Endothelial cell (in vitro differentiated cells): ENCODE data around the gene UBL4B. TPM values are rescaled to one million over a fixed set of nuclear protein-coding genes. Genes with fewer than 3 reads are reported as not detected.

Experiments
- DNase-seq: peaks from one replicate; pipeline ENCODE4 v3.0.0; 2021; ENCODE audit warnings: low spot score
- H3K27ac Mint-ChIP-seq: one replicate; pipeline ENCODE4 v1.8.0; 2021; ENCODE audit warnings: mixed read lengths, inconsistent platforms; ENCODE audit not compliant: unreplicated experiment
- H3K27me3 Mint-ChIP-seq: one replicate; pipeline ENCODE4 v1.8.0; 2021; ENCODE audit warnings: mild to moderate bottlenecking, moderate library complexity, mixed read lengths, inconsistent platforms; ENCODE audit not compliant: unreplicated experiment
- H3K36me3 Mint-ChIP-seq: one replicate; pipeline ENCODE4 v1.8.0; 2021; ENCODE audit warnings: mild to moderate bottlenecking, low read depth, mixed read lengths, inconsistent platforms; ENCODE audit not compliant: unreplicated experiment
- H3K4me1 Mint-ChIP-seq: one replicate; pipeline ENCODE4 v1.8.0; 2021; ENCODE audit warnings: mild to moderate bottlenecking, mixed read lengths, inconsistent platforms; ENCODE audit not compliant: unreplicated experiment
- H3K4me3 Mint-ChIP-seq: one replicate; pipeline ENCODE4 v1.8.0; 2021; ENCODE audit warnings: mild to moderate bottlenecking, mixed read lengths, inconsistent platforms; ENCODE audit not compliant: unreplicated experiment
- H3K9me3 Mint-ChIP-seq: one replicate; pipeline ENCODE4 v1.8.0; 2021; ENCODE audit warnings: mixed read lengths, inconsistent platforms; ENCODE audit not compliant: unreplicated experiment
- CTCF ChIP-seq: fragments of 200-600 bp; sonication (generic); IDR thresholded peaks from one replicate; pipeline ENCODE4 v1.5.0; 2021; ENCODE audit warnings: antibody characterized with exemption; ENCODE audit not compliant: unreplicated experiment
- long read RNA-seq: library from polyadenylated mRNA; unstranded; transcript quantifications from one replicate; pipeline ENCODE4 v2.0.0, GENCODE V29; 2020; ENCODE audit not compliant: unreplicated experiment
- total RNA-seq: library from RNA; stranded (reverse); fragmentation: NEBNext Ultra II Directional; extraction: Animal tissue kit (Norgen Biotek cat#: 25700); gene quantifications from one replicate; pipeline ENCODE4 v1.2.1, GENCODE V29; 2021; ENCODE audit not compliant: unreplicated experiment

UBL4B gene
- not detected for total RNA-seq
- long read RNA-seq = 0 reads

GRCh38 chr1:110112143-110112542 is at the start of gene UBL4B:
Gene UBL4B (plus strand): TSS chr1:110112443. CDS start chr1:110112535, 92 bp downstream.
- DNase-seq = no peak
- peaks cover 11% of the 10 kb centered on the region for H3K27me3 Mint-ChIP-seq
- no peaks in the 10 kb centered on the region for H3K9me3 Mint-ChIP-seq
- H3K4me3 Mint-ChIP-seq = no peak within 1 kb of the TSS
- peaks cover 5% of the 10 kb centered on the region for H3K36me3 Mint-ChIP-seq
- no peak for TF ChIP-seq CTCF
- H3K27ac Mint-ChIP-seq = no peak within 1 kb of the TSS
- peaks cover 24% of the 10 kb centered on the region for H3K4me1 Mint-ChIP-seq

- no peak overlapping the region for H3K27ac Mint-ChIP-seq
- H3K27me3 Mint-ChIP-seq = peaks cover 28% of the 10 kb centered on the region
- peaks cover 50% of the 10 kb centered on the region for H3K4me1 Mint-ChIP-seq
- H3K36me3 Mint-ChIP-seq = peaks cover 30% of the 10 kb centered on the region
- H3K4me3 Mint-ChIP-seq = peak overlapping the region; percentile 24
- DNase-seq = no peak
- TF ChIP-seq CTCF = no peak
- H3K9me3 Mint-ChIP-seq = no peaks in the 10 kb centered on the region
Observed at GRCh38 chr1:110062612-110063011, 49.6 kb upstream of the UBL4B start.

- Mint-ChIP-seq H3K4me1 (peaks cover 48% of the 10 kb centered on the region), H3K27me3 (peaks cover 31% of the 10 kb centered on the region), H3K27ac (no peak overlapping the region), H3K4me3 (no peak overlapping the region), H3K9me3 (no peaks in the 10 kb centered on the region), H3K36me3 (peaks cover 30% of the 10 kb centered on the region)
- DNase-seq = no peak
- TF ChIP-seq CTCF = no peak
Observed at GRCh38 chr1:110063781-110064180, 48.5 kb upstream of the UBL4B start.

- Mint-ChIP-seq H3K27me3 (peaks cover 31% of the 10 kb centered on the region), H3K4me1 (peaks cover 38% of the 10 kb centered on the region), H3K9me3 (no peaks in the 10 kb centered on the region), H3K36me3 (peaks cover 26% of the 10 kb centered on the region), H3K27ac (no peak overlapping the region), H3K4me3 (no peak overlapping the region)
- TF ChIP-seq CTCF = no peak
- DNase-seq = no peak
Observed at GRCh38 chr1:110064576-110065337, 47.5 kb upstream of the UBL4B start.

- H3K4me1 Mint-ChIP-seq = peaks cover 34% of the 10 kb centered on the region
- DNase-seq = no peak
- TF ChIP-seq CTCF = no peak
- H3K4me3 Mint-ChIP-seq = no peak overlapping the region
- peaks cover 29% of the 10 kb centered on the region for H3K27me3 Mint-ChIP-seq
- no peaks in the 10 kb centered on the region for H3K9me3 Mint-ChIP-seq
- H3K36me3 Mint-ChIP-seq = peaks cover 26% of the 10 kb centered on the region
- no peak overlapping the region for H3K27ac Mint-ChIP-seq
Observed at GRCh38 chr1:110065841-110066240, 46.4 kb upstream of the UBL4B start.
